Measurements from ENCODE around the gene CD3D. TPM values are rescaled to one million over a fixed set of nuclear protein-coding genes. Genes with fewer than 3 reads are reported as not detected.

The CD3D gene
- total RNA-seq, 4 donors from 2014 or later: 1.5 to 1.8 (median 1.7) TPM; not detected in 1

DNA sequence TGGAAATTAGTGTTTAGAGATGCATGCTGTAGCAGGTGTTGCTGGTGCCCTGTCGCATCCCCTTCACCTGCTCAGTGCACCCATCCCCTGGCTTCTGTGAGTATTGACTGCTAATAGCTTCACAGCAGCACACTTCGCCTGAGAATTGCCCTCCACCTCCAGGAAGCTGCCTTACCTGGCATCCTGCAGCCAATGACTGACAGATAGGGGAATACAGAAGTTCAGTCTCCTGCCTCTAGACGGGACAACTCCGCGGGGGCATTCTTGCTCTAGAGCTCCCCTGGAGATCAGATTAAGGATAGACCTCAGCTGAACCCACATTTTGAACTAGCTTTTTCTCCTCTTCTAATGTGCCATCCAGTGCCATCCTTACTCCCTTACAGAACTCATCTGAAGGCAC lies 47.3 kb downstream of the CD3D start:
- ATAC-seq: no peak
- no peaks in the 10 kb centered on the region for H3K36me3 ChIP-seq
- no peaks in the 10 kb centered on the region for H3K4me1 ChIP-seq
- TF ChIP-seq EP300 (IDR thresholded peaks at IDR 0.05): no peak
- TF ChIP-seq POLR2A (IDR thresholded peaks at IDR 0.05): no peak
- no peak for TF ChIP-seq CTCF (IDR thresholded peaks at IDR 0.05)
- TF ChIP-seq POLR2AphosphoS5 (IDR thresholded peaks at IDR 0.05): no peak
- H3K27ac ChIP-seq: no peak overlapping the region
- H3K27me3 ChIP-seq: peaks cover 28% of the 10 kb centered on the region
- 56 to 57% methylated on average over 5 of the region's 5 CpGs for WGBS, 2 donors (ENCODE audit: low coverage in 1 of 2)
- no peaks in the 10 kb centered on the region for H3K9me3 ChIP-seq
- no peak overlapping the region for H3K4me3 ChIP-seq

DNA sequence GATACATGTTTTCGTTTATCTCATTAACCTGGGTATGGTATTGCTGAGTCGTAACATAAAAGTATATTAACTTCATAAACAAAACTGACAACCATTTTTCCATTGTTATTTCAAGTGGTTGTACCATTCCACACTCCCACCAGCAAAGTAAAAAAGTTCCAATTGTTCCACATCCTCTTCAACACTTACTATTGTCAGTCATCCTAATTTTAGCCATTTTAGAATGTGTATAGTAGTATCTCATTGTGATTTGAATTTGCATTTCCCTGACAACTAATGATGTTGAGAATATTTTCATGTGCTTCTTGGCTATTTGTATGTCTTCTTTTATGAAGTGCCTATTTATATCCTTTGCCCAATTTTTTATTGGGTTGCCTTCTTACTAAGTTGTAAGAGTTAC lies 48.5 kb downstream of the CD3D start:
- Histone ChIP-seq H3K4me1 (no peaks in the 10 kb centered on the region), H3K27ac (no peak overlapping the region), H3K9me3 (no peaks in the 10 kb centered on the region), H3K36me3 (no peaks in the 10 kb centered on the region), H3K4me3 (no peak overlapping the region), H3K27me3 (peaks cover 28% of the 10 kb centered on the region)
- no peak for ATAC-seq
- whole genome bisulfite sequencing, 2 donors (ENCODE audit: low coverage in 1 of 2): 78 to 100% methylated on average over 2 of the region's 2 CpGs
- TF ChIP-seq EP300 (IDR thresholded peaks at IDR 0.05): no peak
- TF ChIP-seq POLR2A (IDR thresholded peaks at IDR 0.05): no peak
- no peak for TF ChIP-seq CTCF (IDR thresholded peaks at IDR 0.05)
- no peak for TF ChIP-seq POLR2AphosphoS5 (IDR thresholded peaks at IDR 0.05)

GRCh38 chr11:118291477-118292135 lies 50.9 kb downstream of the CD3D start:
- no peak overlapping the region for H3K4me3 ChIP-seq
- H3K27ac ChIP-seq: no peak overlapping the region
- ATAC-seq: no peak
- TF ChIP-seq CTCF (IDR thresholded peaks at IDR 0.05) (no peak), EP300 (IDR thresholded peaks at IDR 0.05) (no peak), POLR2AphosphoS5 (IDR thresholded peaks at IDR 0.05) (no peak), POLR2A (IDR thresholded peaks at IDR 0.05) (no peak)
- H3K4me1 ChIP-seq: no peaks in the 10 kb centered on the region
- WGBS, 2 donors (ENCODE audit: low coverage in 1 of 2): 58 to 67% methylated on average over 8 to 9 of the region's 9 CpGs
- H3K27me3 ChIP-seq: peaks cover 28% of the 10 kb centered on the region
- H3K9me3 ChIP-seq: no peaks in the 10 kb centered on the region
- H3K36me3 ChIP-seq: no peaks in the 10 kb centered on the region

DNA sequence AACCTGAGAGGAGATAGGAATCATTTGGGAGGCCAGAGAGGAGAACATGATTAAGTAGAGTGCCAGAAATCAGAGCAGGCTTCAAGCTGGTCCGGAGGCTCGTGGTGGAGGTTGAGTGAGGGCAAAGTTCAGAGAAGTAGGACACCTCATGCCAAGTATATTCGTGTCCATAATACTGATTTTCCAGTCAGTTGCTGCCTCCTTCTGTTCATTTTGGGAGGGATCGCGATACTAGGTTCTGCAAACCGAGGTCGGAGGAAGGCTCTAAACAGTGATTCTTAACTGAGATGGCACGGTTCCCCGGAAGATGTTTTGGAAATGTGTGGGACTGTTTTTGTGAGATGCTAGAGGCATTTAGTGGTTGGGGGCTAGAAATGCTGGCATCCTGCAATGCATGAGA lies 51.6 kb downstream of the CD3D start:
- WGBS, 2 donors (ENCODE audit: low coverage in 1 of 2): 16 to 27% methylated on average over 5 to 9 of the region's 9 CpGs
- H3K4me1 ChIP-seq: no peaks in the 10 kb centered on the region
- peaks cover 28% of the 10 kb centered on the region for H3K27me3 ChIP-seq
- no peak for ATAC-seq
- H3K9me3 ChIP-seq: no peaks in the 10 kb centered on the region
- no peak overlapping the region for H3K27ac ChIP-seq
- no peak overlapping the region for H3K4me3 ChIP-seq
- no peak for TF ChIP-seq CTCF (IDR thresholded peaks at IDR 0.05)
- no peak for TF ChIP-seq POLR2A (IDR thresholded peaks at IDR 0.05)
- TF ChIP-seq POLR2AphosphoS5 (IDR thresholded peaks at IDR 0.05): no peak
- no peak for TF ChIP-seq EP300 (IDR thresholded peaks at IDR 0.05)
- no peaks in the 10 kb centered on the region for H3K36me3 ChIP-seq

- ATAC-seq: no peak
Observed at GRCh38 chr11:118289401-118289800, 53.1 kb downstream of the CD3D start.

More at GRCh38 chr11:118289401-118289800, 53.1 kb downstream of the CD3D start:
- H3K27ac ChIP-seq: no peak overlapping the region
- no peaks in the 10 kb centered on the region for H3K36me3 ChIP-seq
- H3K4me3 ChIP-seq: no peak overlapping the region
- TF ChIP-seq EP300 (IDR thresholded peaks at IDR 0.05): no peak
- no peak for TF ChIP-seq POLR2A (IDR thresholded peaks at IDR 0.05)
- no peak for TF ChIP-seq POLR2AphosphoS5 (IDR thresholded peaks at IDR 0.05)
- no peak for TF ChIP-seq CTCF (IDR thresholded peaks at IDR 0.05)
- H3K27me3 ChIP-seq: peaks cover 20% of the 10 kb centered on the region
- no peaks in the 10 kb centered on the region for H3K4me1 ChIP-seq
- no peaks in the 10 kb centered on the region for H3K9me3 ChIP-seq

All from gastroesophageal sphincter (tissue), 4 donors.